IPS-18a (cell line): ENCODE data around the gene CBX4.
A peak's percentile ranks its signal among the peaks of the same experiment; 100 is the strongest.

ENCODE experiments used
- H3K27ac ChIP-seq: one replicate; pipeline ENCODE4 v1.5.1; 2013; ENCODE audit warnings: low read length
- H3K27me3 ChIP-seq: one replicate; pipeline ENCODE4 v1.6.1; 2013; ENCODE audit warnings: mild to moderate bottlenecking, low read length; ENCODE audit not compliant: control insufficient read depth, insufficient read depth
- H3K36me3 ChIP-seq: one replicate; pipeline ENCODE4 v1.6.1; 2013; ENCODE audit warnings: low read depth, low read length; ENCODE audit not compliant: control insufficient read depth
- H3K4me1 ChIP-seq: one replicate; pipeline ENCODE4 v1.6.1; 2013; ENCODE audit warnings: low read depth, low read length; ENCODE audit not compliant: control insufficient read depth
- H3K4me3 ChIP-seq: one replicate; pipeline ENCODE4 v1.5.1; 2013; ENCODE audit warnings: low read length
- H3K9ac ChIP-seq: one replicate; pipeline ENCODE4 v1.6.1; 2013; ENCODE audit warnings: mild to moderate bottlenecking, low read length, moderate library complexity
- H3K9me3 ChIP-seq: one replicate; pipeline ENCODE4 v1.6.1; 2013; ENCODE audit warnings: low read depth, low read length; ENCODE audit not compliant: control insufficient read depth

CBX4 gene

GRCh38 chr17:79831265-79832217 lies 7.7 kb downstream of the CBX4 start:
- Histone ChIP-seq H3K27me3 (peaks cover 100% of the 10 kb centered on the region), H3K4me1 (peaks cover 26% of the 10 kb centered on the region), H3K4me3 (peak overlapping the region; percentile 28), H3K36me3 (no peaks in the 10 kb centered on the region), H3K9me3 (no peaks in the 10 kb centered on the region), H3K27ac (no peak overlapping the region), H3K9ac (no peak overlapping the region)

- no peaks in the 10 kb centered on the region for H3K9me3 ChIP-seq
- H3K27me3 ChIP-seq, result peaks cover 100% of the 10 kb centered on the region
- H3K4me1 ChIP-seq, result peaks cover 21% of the 10 kb centered on the region
- no peak overlapping the region for H3K9ac ChIP-seq
- H3K36me3 ChIP-seq, result no peaks in the 10 kb centered on the region
- H3K4me3 ChIP-seq, result no peak overlapping the region
- no peak overlapping the region for H3K27ac ChIP-seq
Measured at GRCh38 chr17:79830763-79831264, 8.4 kb downstream of the CBX4 start.

- H3K36me3 ChIP-seq, result no peaks in the 10 kb centered on the region
- H3K9me3 ChIP-seq, result no peaks in the 10 kb centered on the region
- H3K4me3 ChIP-seq, result no peak overlapping the region
- no peak overlapping the region for H3K27ac ChIP-seq
- peaks cover 16% of the 10 kb centered on the region for H3K4me1 ChIP-seq
- H3K9ac ChIP-seq, result no peak overlapping the region
- peaks cover 100% of the 10 kb centered on the region for H3K27me3 ChIP-seq
Measured at GRCh38 chr17:79830303-79830702, 8.9 kb downstream of the CBX4 start.

- Histone ChIP-seq H3K9ac (no peak overlapping the region), H3K4me3 (no peak overlapping the region), H3K27ac (no peak overlapping the region), H3K9me3 (no peaks in the 10 kb centered on the region), H3K36me3 (no peaks in the 10 kb centered on the region), H3K4me1 (peaks cover 13% of the 10 kb centered on the region), H3K27me3 (peaks cover 100% of the 10 kb centered on the region)
Measured at GRCh38 chr17:79829457-79829856, 9.8 kb downstream of the CBX4 start.

- Histone ChIP-seq H3K36me3 (no peaks in the 10 kb centered on the region), H3K4me3 (no peak overlapping the region), H3K4me1 (peaks cover 13% of the 10 kb centered on the region), H3K9ac (no peak overlapping the region), H3K27me3 (peaks cover 98% of the 10 kb centered on the region), H3K27ac (no peak overlapping the region), H3K9me3 (no peaks in the 10 kb centered on the region)
Measured at GRCh38 chr17:79829004-79829403, 10.2 kb downstream of the CBX4 start.

GRCh38 chr17:79826841-79827578 lies 12.2 kb downstream of the CBX4 start:
- peaks cover 9% of the 10 kb centered on the region for H3K4me1 ChIP-seq
- no peaks in the 10 kb centered on the region for H3K36me3 ChIP-seq
- H3K9ac ChIP-seq, result no peak overlapping the region
- no peak overlapping the region for H3K27ac ChIP-seq
- no peak overlapping the region for H3K4me3 ChIP-seq
- H3K27me3 ChIP-seq, result peaks cover 87% of the 10 kb centered on the region
- H3K9me3 ChIP-seq, result no peaks in the 10 kb centered on the region

GRCh38 chr17:79826204-79826680 lies 13.0 kb downstream of the CBX4 start:
- H3K4me3 ChIP-seq, result no peak overlapping the region
- no peaks in the 10 kb centered on the region for H3K9me3 ChIP-seq
- peaks cover 87% of the 10 kb centered on the region for H3K27me3 ChIP-seq
- H3K36me3 ChIP-seq, result no peaks in the 10 kb centered on the region
- no peak overlapping the region for H3K27ac ChIP-seq
- H3K9ac ChIP-seq, result no peak overlapping the region
- peaks cover 5% of the 10 kb centered on the region for H3K4me1 ChIP-seq

GRCh38 chr17:79825580-79825921 lies 13.7 kb downstream of the CBX4 start:
- H3K9ac ChIP-seq, result no peak overlapping the region
- H3K36me3 ChIP-seq, result no peaks in the 10 kb centered on the region
- H3K9me3 ChIP-seq, result no peaks in the 10 kb centered on the region
- no peak overlapping the region for H3K4me3 ChIP-seq
- H3K27me3 ChIP-seq, result peaks cover 87% of the 10 kb centered on the region
- peaks cover 1% of the 10 kb centered on the region for H3K4me1 ChIP-seq
- H3K27ac ChIP-seq, result no peak overlapping the region

- H3K9ac ChIP-seq, result no peak overlapping the region
- no peak overlapping the region for H3K4me3 ChIP-seq
- H3K36me3 ChIP-seq, result no peaks in the 10 kb centered on the region
- no peaks in the 10 kb centered on the region for H3K9me3 ChIP-seq
- peaks cover 87% of the 10 kb centered on the region for H3K27me3 ChIP-seq
- no peaks in the 10 kb centered on the region for H3K4me1 ChIP-seq
- H3K27ac ChIP-seq, result no peak overlapping the region
Measured at GRCh38 chr17:79824893-79825579, 14.2 kb downstream of the CBX4 start.

GRCh38 chr17:79824234-79824633 lies 15.0 kb downstream of the CBX4 start:
- H3K4me1 ChIP-seq, result no peaks in the 10 kb centered on the region
- H3K27me3 ChIP-seq, result peaks cover 87% of the 10 kb centered on the region
- H3K36me3 ChIP-seq, result no peaks in the 10 kb centered on the region
- H3K27ac ChIP-seq, result no peak overlapping the region
- no peak overlapping the region for H3K4me3 ChIP-seq
- H3K9ac ChIP-seq, result no peak overlapping the region
- no peaks in the 10 kb centered on the region for H3K9me3 ChIP-seq

- no peaks in the 10 kb centered on the region for H3K4me1 ChIP-seq
Measured at GRCh38 chr17:79822583-79823124, 16.6 kb downstream of the CBX4 start.

More at GRCh38 chr17:79822583-79823124, 16.6 kb downstream of the CBX4 start:
- H3K27ac ChIP-seq, result no peak overlapping the region
- H3K9me3 ChIP-seq, result no peaks in the 10 kb centered on the region
- no peaks in the 10 kb centered on the region for H3K36me3 ChIP-seq
- peaks cover 87% of the 10 kb centered on the region for H3K27me3 ChIP-seq
- no peak overlapping the region for H3K9ac ChIP-seq
- no peak overlapping the region for H3K4me3 ChIP-seq
